ENCODE results near the gene DCLK1.

The DCLK1 gene

DNA sequence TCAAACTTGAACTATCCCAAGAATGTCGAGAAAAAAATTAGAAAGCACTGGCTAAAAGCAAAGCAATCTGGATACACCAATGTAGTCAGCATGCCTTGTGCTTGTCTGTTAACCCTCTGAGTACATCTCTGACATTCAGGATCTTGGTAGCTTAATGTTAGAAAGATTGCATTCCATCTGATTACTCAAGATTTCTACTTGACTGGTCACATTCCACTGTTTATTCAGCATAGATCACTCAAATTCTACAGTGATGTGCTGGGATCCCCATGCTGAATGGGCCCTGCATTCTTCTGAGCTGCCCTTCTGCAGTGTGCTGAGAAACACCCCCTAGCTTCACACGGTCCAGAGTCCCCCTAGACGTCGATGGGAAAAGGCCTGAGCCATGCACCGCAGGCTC, 359.3 kb downstream of the DCLK1 start:
- no peak overlapping the region for H3K18ac ChIP-seq (ENCODE audit: low read length)
- no peak overlapping the region for H3K4ac ChIP-seq (ENCODE audit: low read depth, low read length)
- H4K5ac ChIP-seq (ENCODE audit: low read length): no peak overlapping the region
- peak; percentile 85 for DNase-seq
- no peak overlapping the region for H2BK120ac ChIP-seq (ENCODE audit: low read depth, low read length)
- no peaks in the 10 kb centered on the region for H3K27me3 ChIP-seq (ENCODE audit: insufficient read depth, low read length, poor library complexity)
- H3K9ac ChIP-seq (ENCODE audit: low read length): no peak overlapping the region
- no peak overlapping the region for H2BK5ac ChIP-seq (ENCODE audit: low read length)
- no peak overlapping the region for H3K23ac ChIP-seq (ENCODE audit: low read length)
- no peak overlapping the region for H3K4me2 ChIP-seq (ENCODE audit: low read length)
- no peaks in the 10 kb centered on the region for H3K4me1 ChIP-seq (ENCODE audit: control insufficient read depth, low read depth, low read length)
- no peak overlapping the region for H4K8ac ChIP-seq (ENCODE audit: low read depth, low read length)
- no peak overlapping the region for H3K56ac ChIP-seq (ENCODE audit: low read length)
- no peaks in the 10 kb centered on the region for H3K36me3 ChIP-seq (ENCODE audit: control insufficient read depth, insufficient read depth, low read length)
- no peak overlapping the region for H3K27ac ChIP-seq (ENCODE audit: low read depth, low read length)
- no CpG with 5 or more reads among the region's 5 CpGs for WGBS (ENCODE audit: extremely low coverage, insufficient coverage, low lambda C conversion rate)
- no peak overlapping the region for H2BK15ac ChIP-seq (replicated peaks; ENCODE audit: low read depth)
- no peak overlapping the region for H2AK5ac ChIP-seq (ENCODE audit: low read length)
- H3K4me3 ChIP-seq (ENCODE audit: low read length): no peak overlapping the region
- no peaks in the 10 kb centered on the region for H3K79me2 ChIP-seq (ENCODE audit: control insufficient read depth, insufficient read depth, low read length)
- no peaks in the 10 kb centered on the region for H3K79me1 ChIP-seq (ENCODE audit: low read length)

DNA sequence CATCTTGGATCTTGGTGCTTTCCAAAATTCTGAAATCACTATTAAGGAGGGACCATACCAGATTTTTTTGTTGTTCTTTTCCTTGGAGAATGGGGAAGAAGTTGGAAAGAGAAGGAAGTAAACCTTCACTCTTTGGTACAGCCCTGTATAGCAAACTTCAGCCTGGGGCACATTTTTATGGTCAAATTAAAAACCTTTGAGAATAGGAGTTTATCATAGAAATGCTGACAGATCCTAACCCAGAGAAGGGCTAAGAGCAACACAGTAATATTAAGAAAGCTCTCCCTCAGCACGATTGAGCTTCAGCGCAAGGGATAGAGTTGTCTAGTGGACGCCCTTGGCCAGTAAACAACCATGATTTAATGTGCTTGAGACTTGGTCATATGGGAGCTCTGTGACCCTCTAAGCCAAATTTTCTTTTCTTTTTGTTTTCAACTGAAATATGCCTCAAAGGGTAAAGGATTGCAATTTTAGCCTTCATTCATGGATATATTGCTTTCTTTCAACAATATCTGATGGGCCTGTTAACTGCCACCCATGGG, 360.4 kb downstream of the DCLK1 start:
- no CpG with 5 or more reads among the region's 3 CpGs for WGBS (ENCODE audit: extremely low coverage, insufficient coverage, low lambda C conversion rate)
- no peak overlapping the region for H2BK120ac ChIP-seq (ENCODE audit: low read depth, low read length)
- no peak overlapping the region for H2BK5ac ChIP-seq (ENCODE audit: low read length)
- H2BK15ac ChIP-seq (replicated peaks; ENCODE audit: low read depth): no peak overlapping the region
- H3K27ac ChIP-seq (ENCODE audit: low read depth, low read length): no peak overlapping the region
- no peak overlapping the region for H4K5ac ChIP-seq (ENCODE audit: low read length)
- no peaks in the 10 kb centered on the region for H3K27me3 ChIP-seq (ENCODE audit: insufficient read depth, low read length, poor library complexity)
- no peaks in the 10 kb centered on the region for H3K36me3 ChIP-seq (ENCODE audit: control insufficient read depth, insufficient read depth, low read length)
- no peaks in the 10 kb centered on the region for H3K79me1 ChIP-seq (ENCODE audit: low read length)
- H4K8ac ChIP-seq (ENCODE audit: low read depth, low read length): no peak overlapping the region
- no peak overlapping the region for H3K4me2 ChIP-seq (ENCODE audit: low read length)
- no peak overlapping the region for H3K23ac ChIP-seq (ENCODE audit: low read length)
- DNase-seq: no peak
- H3K79me2 ChIP-seq (ENCODE audit: control insufficient read depth, insufficient read depth, low read length): no peaks in the 10 kb centered on the region
- no peak overlapping the region for H3K9ac ChIP-seq (ENCODE audit: low read length)
- H3K4me3 ChIP-seq (ENCODE audit: low read length): no peak overlapping the region
- H3K4me1 ChIP-seq (ENCODE audit: control insufficient read depth, low read depth, low read length): peaks cover under 1% of the 10 kb centered on the region
- H2AK5ac ChIP-seq (ENCODE audit: low read length): no peak overlapping the region
- H3K56ac ChIP-seq (ENCODE audit: low read length): no peak overlapping the region
- H3K4ac ChIP-seq (ENCODE audit: low read depth, low read length): no peak overlapping the region
- H3K18ac ChIP-seq (ENCODE audit: low read length): no peak overlapping the region

DNA sequence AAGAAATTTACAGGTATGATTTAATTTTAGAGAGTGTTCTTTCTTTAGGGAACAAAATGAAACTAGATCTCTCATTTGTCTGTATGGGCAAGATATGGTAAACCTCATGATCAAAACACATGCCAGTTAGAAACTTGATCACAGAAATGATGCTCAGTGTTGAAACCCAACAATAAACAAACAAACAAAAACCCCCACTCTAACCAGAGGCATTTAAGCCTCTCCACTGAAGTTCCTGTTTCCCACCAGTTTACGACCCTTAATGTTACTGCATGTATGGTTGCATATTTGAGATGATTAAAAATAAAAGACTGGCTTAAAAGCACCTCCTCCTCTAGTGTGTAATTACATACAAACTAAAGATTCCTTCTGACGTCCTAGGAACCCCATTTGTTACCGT, 361.4 kb downstream of the DCLK1 start:
- Histone ChIP-seq H4K8ac (ENCODE audit: low read depth, low read length) (no peak overlapping the region), H3K4me3 (ENCODE audit: low read length) (no peak overlapping the region), H3K9ac (ENCODE audit: low read length) (no peak overlapping the region), H2BK5ac (ENCODE audit: low read length) (no peak overlapping the region), H3K79me2 (ENCODE audit: control insufficient read depth, insufficient read depth, low read length) (no peaks in the 10 kb centered on the region), H3K18ac (ENCODE audit: low read length) (no peak overlapping the region), H3K36me3 (ENCODE audit: control insufficient read depth, insufficient read depth, low read length) (no peaks in the 10 kb centered on the region), H3K79me1 (ENCODE audit: low read length) (no peaks in the 10 kb centered on the region), H2BK15ac (replicated peaks; ENCODE audit: low read depth) (no peak overlapping the region), H3K4ac (ENCODE audit: low read depth, low read length) (no peak overlapping the region), H3K27ac (ENCODE audit: low read depth, low read length) (no peak overlapping the region), H2BK120ac (ENCODE audit: low read depth, low read length) (no peak overlapping the region), H3K23ac (ENCODE audit: low read length) (no peak overlapping the region), H2AK5ac (ENCODE audit: low read length) (no peak overlapping the region), H3K4me1 (ENCODE audit: control insufficient read depth, low read depth, low read length) (peaks cover 4% of the 10 kb centered on the region), H3K4me2 (ENCODE audit: low read length) (no peak overlapping the region), H3K27me3 (ENCODE audit: insufficient read depth, low read length, poor library complexity) (no peaks in the 10 kb centered on the region), H4K5ac (ENCODE audit: low read length) (no peak overlapping the region), H3K56ac (ENCODE audit: low read length) (no peak overlapping the region)
- no peak for DNase-seq
- WGBS (ENCODE audit: extremely low coverage, insufficient coverage, low lambda C conversion rate): no CpG with 5 or more reads among the region's 3 CpGs

DNA sequence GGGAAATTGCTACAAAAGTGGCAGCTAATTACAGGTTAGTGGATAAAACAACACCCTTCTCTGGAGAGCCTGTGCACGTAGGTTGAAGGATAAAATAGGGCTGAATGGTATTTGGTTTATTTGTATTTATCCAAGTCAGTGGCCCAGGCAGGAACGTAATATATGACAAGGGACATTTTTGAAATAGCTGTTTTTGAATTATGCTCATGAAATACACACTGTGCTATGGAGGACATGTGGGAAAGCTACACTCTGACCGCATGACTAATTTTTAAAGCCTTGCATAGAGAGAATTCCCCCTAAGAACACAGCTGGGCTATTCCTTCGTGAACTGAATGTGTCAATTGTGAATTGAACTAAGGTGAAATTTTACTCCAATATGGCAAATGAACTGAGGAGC, 362.6 kb downstream of the DCLK1 start:
- H3K79me1 ChIP-seq (ENCODE audit: low read length): no peaks in the 10 kb centered on the region
- no peak overlapping the region for H2BK120ac ChIP-seq (ENCODE audit: low read depth, low read length)
- H3K18ac ChIP-seq (ENCODE audit: low read length): no peak overlapping the region
- no CpG with 5 or more reads among the region's 4 CpGs for WGBS (ENCODE audit: extremely low coverage, insufficient coverage, low lambda C conversion rate)
- no peak overlapping the region for H3K27ac ChIP-seq (ENCODE audit: low read depth, low read length)
- no peak overlapping the region for H3K9ac ChIP-seq (ENCODE audit: low read length)
- H3K27me3 ChIP-seq (ENCODE audit: insufficient read depth, low read length, poor library complexity): no peaks in the 10 kb centered on the region
- no peak overlapping the region for H4K5ac ChIP-seq (ENCODE audit: low read length)
- no peak overlapping the region for H3K4me2 ChIP-seq (ENCODE audit: low read length)
- H3K4me1 ChIP-seq (ENCODE audit: control insufficient read depth, low read depth, low read length): peaks cover 4% of the 10 kb centered on the region
- H4K8ac ChIP-seq (ENCODE audit: low read depth, low read length): no peak overlapping the region
- no peak overlapping the region for H3K4ac ChIP-seq (ENCODE audit: low read depth, low read length)
- no peak overlapping the region for H2BK5ac ChIP-seq (ENCODE audit: low read length)
- H3K36me3 ChIP-seq (ENCODE audit: control insufficient read depth, insufficient read depth, low read length): no peaks in the 10 kb centered on the region
- H3K4me3 ChIP-seq (ENCODE audit: low read length): no peak overlapping the region
- no peak overlapping the region for H2BK15ac ChIP-seq (replicated peaks; ENCODE audit: low read depth)
- no peak for DNase-seq
- H2AK5ac ChIP-seq (ENCODE audit: low read length): no peak overlapping the region
- no peak overlapping the region for H3K23ac ChIP-seq (ENCODE audit: low read length)
- no peak overlapping the region for H3K56ac ChIP-seq (ENCODE audit: low read length)
- H3K79me2 ChIP-seq (ENCODE audit: control insufficient read depth, insufficient read depth, low read length): no peaks in the 10 kb centered on the region

DNA sequence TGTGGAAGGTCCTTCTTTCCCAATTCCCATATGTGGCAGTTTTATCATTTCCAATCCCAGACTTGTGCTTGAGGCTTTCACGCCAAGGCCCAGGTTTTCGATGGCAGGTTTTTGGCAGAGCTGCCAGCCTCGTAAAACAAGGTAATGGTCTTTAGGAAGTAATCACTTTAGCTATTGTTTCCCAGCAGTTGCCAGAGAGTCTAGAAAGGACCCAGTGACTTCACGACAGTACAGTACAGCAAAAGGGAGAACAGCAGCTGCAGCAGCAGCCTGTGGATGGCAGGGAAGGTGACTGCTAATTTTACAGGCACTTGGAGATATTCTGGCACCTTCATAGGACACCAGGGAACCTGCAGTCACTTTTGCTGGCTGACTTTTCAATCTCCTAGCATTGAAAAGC, 363.1 kb downstream of the DCLK1 start:
- H3K18ac ChIP-seq (ENCODE audit: low read length): no peak overlapping the region
- H3K79me2 ChIP-seq (ENCODE audit: control insufficient read depth, insufficient read depth, low read length): no peaks in the 10 kb centered on the region
- H3K23ac ChIP-seq (ENCODE audit: low read length): no peak overlapping the region
- H3K27ac ChIP-seq (ENCODE audit: low read depth, low read length): no peak overlapping the region
- no peak overlapping the region for H2AK5ac ChIP-seq (ENCODE audit: low read length)
- H3K79me1 ChIP-seq (ENCODE audit: low read length): no peaks in the 10 kb centered on the region
- no peak overlapping the region for H4K5ac ChIP-seq (ENCODE audit: low read length)
- H3K4me3 ChIP-seq (ENCODE audit: low read length): no peak overlapping the region
- no peak overlapping the region for H2BK5ac ChIP-seq (ENCODE audit: low read length)
- H3K4ac ChIP-seq (ENCODE audit: low read depth, low read length): no peak overlapping the region
- WGBS (ENCODE audit: extremely low coverage, insufficient coverage, low lambda C conversion rate): no CpG with 5 or more reads among the region's 4 CpGs
- H3K36me3 ChIP-seq (ENCODE audit: control insufficient read depth, insufficient read depth, low read length): no peaks in the 10 kb centered on the region
- peaks cover 4% of the 10 kb centered on the region for H3K4me1 ChIP-seq (ENCODE audit: control insufficient read depth, low read depth, low read length)
- no peak overlapping the region for H3K9ac ChIP-seq (ENCODE audit: low read length)
- H3K4me2 ChIP-seq (ENCODE audit: low read length): no peak overlapping the region
- DNase-seq: no peak
- H2BK15ac ChIP-seq (replicated peaks; ENCODE audit: low read depth): no peak overlapping the region
- no peak overlapping the region for H2BK120ac ChIP-seq (ENCODE audit: low read depth, low read length)
- H4K8ac ChIP-seq (ENCODE audit: low read depth, low read length): no peak overlapping the region
- H3K56ac ChIP-seq (ENCODE audit: low read length): no peak overlapping the region
- no peaks in the 10 kb centered on the region for H3K27me3 ChIP-seq (ENCODE audit: insufficient read depth, low read length, poor library complexity)

DNA sequence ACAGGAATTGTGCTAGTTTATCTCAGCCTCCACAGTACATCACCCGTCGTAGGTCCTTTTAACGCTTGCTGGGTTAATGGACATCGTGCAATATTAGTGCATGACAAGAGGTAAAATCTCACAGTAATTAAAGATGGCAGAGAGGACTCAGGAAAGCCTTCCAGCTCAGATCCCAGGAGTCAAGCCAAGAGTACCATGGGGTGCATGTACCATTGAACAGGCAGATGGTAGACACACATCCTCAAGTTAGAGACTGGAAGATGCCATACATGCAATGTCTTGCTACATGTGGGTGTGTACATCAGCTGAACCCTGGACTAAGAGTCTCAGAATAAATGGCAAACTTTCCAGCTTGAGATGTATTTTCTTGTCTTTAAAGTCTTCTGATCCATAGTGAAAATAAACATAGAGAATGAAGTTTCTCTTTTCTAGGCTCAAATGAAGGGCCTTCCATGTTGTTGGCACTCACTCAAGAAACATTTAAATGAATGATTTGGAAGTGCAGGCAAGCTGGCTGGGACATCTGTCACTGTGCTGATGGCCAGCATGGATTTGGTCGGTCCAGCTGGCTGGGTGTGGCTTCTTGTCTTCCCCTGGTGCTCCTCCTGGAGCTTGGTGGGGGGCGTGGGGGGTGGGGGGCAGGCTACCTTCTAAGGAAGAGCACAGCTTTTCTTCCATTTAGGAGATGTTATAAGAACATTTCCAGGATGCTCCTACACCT, 363.8 kb downstream of the DCLK1 start:
- Histone ChIP-seq H2BK5ac (ENCODE audit: low read length) (no peak overlapping the region), H3K4me1 (ENCODE audit: control insufficient read depth, low read depth, low read length) (peaks cover 4% of the 10 kb centered on the region), H3K4me2 (ENCODE audit: low read length) (no peak overlapping the region), H4K8ac (ENCODE audit: low read depth, low read length) (no peak overlapping the region), H3K4me3 (ENCODE audit: low read length) (no peak overlapping the region), H3K56ac (ENCODE audit: low read length) (no peak overlapping the region), H3K79me2 (ENCODE audit: control insufficient read depth, insufficient read depth, low read length) (no peaks in the 10 kb centered on the region), H2BK15ac (replicated peaks; ENCODE audit: low read depth) (no peak overlapping the region), H2BK120ac (ENCODE audit: low read depth, low read length) (no peak overlapping the region), H2AK5ac (ENCODE audit: low read length) (no peak overlapping the region), H3K79me1 (ENCODE audit: low read length) (no peaks in the 10 kb centered on the region), H3K18ac (ENCODE audit: low read length) (no peak overlapping the region), H4K5ac (ENCODE audit: low read length) (no peak overlapping the region), H3K36me3 (ENCODE audit: control insufficient read depth, insufficient read depth, low read length) (no peaks in the 10 kb centered on the region), H3K4ac (ENCODE audit: low read depth, low read length) (no peak overlapping the region), H3K27me3 (ENCODE audit: insufficient read depth, low read length, poor library complexity) (no peaks in the 10 kb centered on the region), H3K27ac (ENCODE audit: low read depth, low read length) (no peak overlapping the region), H3K9ac (ENCODE audit: low read length) (no peak overlapping the region), H3K23ac (ENCODE audit: low read length) (no peak overlapping the region)
- no peak for DNase-seq
- WGBS (ENCODE audit: extremely low coverage, insufficient coverage, low lambda C conversion rate): no CpG with 5 or more reads among the region's 6 CpGs

Measured in mesendoderm (in vitro differentiated cells).